ENCODE data around the gene SCN4B.
A peak's percentile ranks its signal among the peaks of the same experiment; 100 is the strongest.

The SCN4B gene

GRCh38 chr11:118087931-118088330, 64.7 kb downstream of the SCN4B start:
- Mint-ChIP-seq H3K4me1 (ENCODE audit: low read depth in 2 of 2) (no peaks in the 10 kb centered on the region), H3K27ac (no peak overlapping the region), H3K27me3 (peaks cover 9 to 55% of the 10 kb centered on the region in 2 donors), H3K36me3 (ENCODE audit: insufficient read depth) (no peaks in the 10 kb centered on the region), H3K9me3 (peaks cover 0 to 5% of the 10 kb centered on the region in 2 donors), H3K4me3 (no peak overlapping the region)
- DNase-seq: no peak
- ATAC-seq (replicated peaks): no peak

- H3K4me3 Mint-ChIP-seq: no peak within 1 kb of the TSS
- H3K27me3 Mint-ChIP-seq: peaks cover 9 to 52% of the 10 kb centered on the region in 2 donors
- no peaks in the 10 kb centered on the region for H3K36me3 Mint-ChIP-seq (ENCODE audit: insufficient read depth)
- no peak within 1 kb of the TSS for H3K27ac Mint-ChIP-seq
- ATAC-seq (replicated peaks) (no peak), DNase-seq (no peak)
- H3K4me1 Mint-ChIP-seq (ENCODE audit: low read depth in 2 of 2): no peaks in the 10 kb centered on the region
- H3K9me3 Mint-ChIP-seq: peaks cover 0 to 5% of the 10 kb centered on the region in 2 donors
Observed at GRCh38 chr11:118086913-118087768, 65.5 kb downstream of the SCN4B start, which contains the start of gene SMIM35. SMIM35 (minus strand) TSS chr11:118086963; CDS start chr11:118086757, 206 bp downstream.

- ATAC-seq (replicated peaks): no peak
Observed at GRCh38 chr11:118084656-118085055, 68.0 kb downstream of the SCN4B start.

GRCh38 chr11:118084247-118084646, 68.4 kb downstream of the SCN4B start:
- no peaks in the 10 kb centered on the region for H3K36me3 Mint-ChIP-seq (ENCODE audit: insufficient read depth)
- H3K4me1 Mint-ChIP-seq (ENCODE audit: low read depth in 2 of 2): peaks cover 5 to 8% of the 10 kb centered on the region in 2 donors
- no peak for DNase-seq
- H3K9me3 Mint-ChIP-seq: peaks cover 0 to 5% of the 10 kb centered on the region in 2 donors
- H3K4me3 Mint-ChIP-seq: no peak overlapping the region
- H3K27me3 Mint-ChIP-seq: peaks cover 0 to 58% of the 10 kb centered on the region in 2 donors
- H3K27ac Mint-ChIP-seq: peak overlapping the region in 1 of 2 donors; percentile 7
- ATAC-seq (replicated peaks): no peak

More at GRCh38 chr11:118084656-118085055, 68.0 kb downstream of the SCN4B start:
- Mint-ChIP-seq H3K9me3 (peaks cover 0 to 5% of the 10 kb centered on the region in 2 donors), H3K4me3 (no peak overlapping the region), H3K4me1 (ENCODE audit: low read depth in 2 of 2) (peaks cover 4% of the 10 kb centered on the region in 2 donors), H3K27ac (no peak overlapping the region), H3K27me3 (peaks cover 0 to 59% of the 10 kb centered on the region in 2 donors), H3K36me3 (ENCODE audit: insufficient read depth) (no peaks in the 10 kb centered on the region)
- no peak for DNase-seq

Measured in effector memory CD8-positive, alpha-beta T cell (primary cell).